Left lung (tissue), 10 donors: ENCODE measurements around the gene TCF7L2. TPM values are rescaled to one million over a fixed set of nuclear protein-coding genes. Genes with fewer than 3 reads are reported as not detected.

Source experiments
- ATAC-seq: fragments of 200-7000 bp; cut with Tn5 transposase; one replicate; pipeline ENCODE4 v1.9.1; 2020; ENCODE audit warnings: moderate library complexity
- DNase-seq, 4 donors: peaks; one replicate each; pipeline ENCODE4 v3.0.0-alpha.2; 2013 to 2020
- H3K27ac ChIP-seq, 2 donors: fragments of 200-600 bp; sonication (generic) in 1 of 2; one replicate each; pipeline versions ENCODE4 v1.5.0 to v1.8.0; 2020 to 2021
- H3K27me3 ChIP-seq, 2 donors: fragments of 200-600 bp; sonication (generic) in 1 of 2; one replicate each; pipeline versions ENCODE4 v1.5.0 to v1.8.0; 2020 to 2021
- H3K36me3 ChIP-seq, 2 donors: fragments of 200-600 bp; sonication (generic) in 1 of 2; one replicate each; pipeline versions ENCODE4 v1.5.0 to v1.8.0; 2020 to 2021
- H3K4me1 ChIP-seq, 2 donors: fragments of 200-600 bp; one replicate each; pipeline ENCODE4 v1.8.0; 2021
- H3K4me3 ChIP-seq, 2 donors: fragments of 200-600 bp; sonication (generic) in 1 of 2; one replicate each; pipeline versions ENCODE4 v1.5.0 to v1.8.0; 2020 to 2021; ENCODE audit warnings: mild to moderate bottlenecking in 1 of 2
- H3K9me3 ChIP-seq, 2 donors: fragments of 200-600 bp; sonication (generic) in 1 of 2; one replicate each; pipeline versions ENCODE4 v1.5.0 to v1.8.0; 2020 to 2021
- CTCF ChIP-seq, 2 donors: fragments of 200-600 bp; sonication (generic) in 1 of 2; IDR thresholded peaks; one replicate each; pipeline versions ENCODE4 v1.5.0 to v1.8.0; 2021; ENCODE audit warnings: antibody characterized with exemption in 2 of 2
- intact Hi-C, 2 donors: fragments of 100-400 bp; cut with DNase I; formaldehyde crosslinking; loops; one replicate each; pipeline versions ENCODE4 v1.11.2 to v1.14.2; 2022
- polyA plus RNA-seq, 6 donors: library from polyadenylated mRNA; unstranded; fragments of 120-200 nt; gene quantifications; one replicate each; pipeline ENCODE4 v1.2.1, GENCODE V29; 2013; ENCODE audit not compliant: insufficient read length in 6 of 6
- total RNA-seq, 2 donors: library from RNA; stranded (reverse); fragmentation: NEBNext Ultra II Directional; extraction: Animal tissue kit (Norgen Biotek cat#: 25700); gene quantifications; one replicate each; pipeline ENCODE4 v1.2.1, GENCODE V29; 2021
- donor health status: DM: no; HTN: yes; CAD: no.
- donor health status: DM: no; HTN: no; CAD: no.

The TCF7L2 gene
- total and polyA plus RNA-seq, 8 donors, result 25.1 to 54.9 (median 53.0) TPM

DNA sequence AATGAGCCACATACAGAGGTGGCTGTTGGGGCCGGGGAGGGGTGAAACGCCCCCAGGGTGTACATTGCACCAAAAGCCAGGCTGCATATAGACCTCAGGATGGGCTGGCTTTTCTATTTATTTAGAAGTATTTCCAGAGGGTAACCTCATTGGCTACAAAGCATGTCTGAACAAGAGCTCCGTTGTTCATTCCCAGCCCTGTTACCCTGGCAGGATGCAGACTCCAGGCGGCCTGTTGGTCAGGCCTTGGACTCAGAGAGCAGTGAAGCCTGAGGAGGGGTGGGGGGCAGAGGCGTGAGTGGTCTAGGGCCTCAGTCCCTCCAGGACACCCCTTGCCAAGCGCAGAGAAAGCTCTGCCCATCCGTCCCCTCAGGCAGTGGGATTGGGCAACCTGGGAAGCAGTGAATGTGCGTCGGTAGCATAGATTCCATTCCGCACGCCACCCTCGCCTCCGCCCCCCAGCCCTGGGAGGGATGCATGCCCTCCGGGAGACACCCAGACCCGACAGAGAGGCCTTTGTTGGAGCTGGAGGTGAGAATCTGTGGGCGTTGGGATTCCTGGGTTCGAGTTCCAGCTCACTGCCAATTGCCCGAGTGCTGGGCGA lies 41.9 kb downstream of the TCF7L2 start:
- no peaks in the 10 kb centered on the region for H3K9me3 ChIP-seq
- ATAC-seq (no peak), DNase-seq (no peak)
- peaks cover 0 to 15% of the 10 kb centered on the region in 2 donors for H3K4me1 ChIP-seq
- no peaks in the 10 kb centered on the region for H3K27me3 ChIP-seq
- H3K36me3 ChIP-seq, result no peaks in the 10 kb centered on the region
- intact Hi-C loops, result no loop called here
- no peak overlapping the region for H3K4me3 ChIP-seq
- H3K27ac ChIP-seq, result no peak overlapping the region
- TF ChIP-seq CTCF (IDR thresholded peaks at IDR 0.05), result no peak

DNA sequence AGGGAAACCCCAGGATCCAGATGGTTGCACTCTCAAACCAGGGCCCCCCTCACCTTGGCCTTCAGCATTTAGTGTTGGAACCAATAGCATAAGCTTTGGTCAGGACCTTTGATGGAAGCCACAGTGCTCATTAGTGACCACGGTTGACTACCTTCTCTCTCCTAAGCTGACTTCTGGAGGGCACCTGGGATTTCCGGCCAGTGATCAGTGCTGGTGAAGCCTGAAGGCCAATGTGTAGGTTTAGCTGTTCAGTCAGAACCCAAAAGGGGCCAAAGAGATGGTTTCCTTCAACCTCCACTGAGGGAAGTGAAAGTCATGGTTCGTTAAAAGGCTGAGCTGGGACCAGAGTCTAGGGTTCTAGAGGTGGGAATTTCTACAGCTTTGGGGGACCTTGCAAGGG lies 46.4 kb downstream of the TCF7L2 start:
- Histone ChIP-seq H3K4me1 (peaks cover 0 to 3% of the 10 kb centered on the region in 2 donors), H3K27ac (no peak overlapping the region), H3K36me3 (no peaks in the 10 kb centered on the region), H3K4me3 (no peak overlapping the region), H3K27me3 (no peaks in the 10 kb centered on the region), H3K9me3 (no peaks in the 10 kb centered on the region)
- TF ChIP-seq CTCF (IDR thresholded peaks at IDR 0.05), result no peak
- ATAC-seq (no peak), DNase-seq (no peak)
- intact Hi-C loops, result no loop called here

- Histone ChIP-seq H3K27ac (no peak overlapping the region), H3K4me1 (peaks cover 0 to 3% of the 10 kb centered on the region in 2 donors), H3K36me3 (no peaks in the 10 kb centered on the region), H3K4me3 (no peak overlapping the region), H3K27me3 (no peaks in the 10 kb centered on the region), H3K9me3 (no peaks in the 10 kb centered on the region)
- intact Hi-C loops, result no loop called here
- TF ChIP-seq CTCF (IDR thresholded peaks at IDR 0.05), result no peak
- DNase-seq, result no peak
- ATAC-seq, result no peak
Observed at GRCh38 chr10:112999102-112999501, 49.1 kb downstream of the TCF7L2 start.

DNA sequence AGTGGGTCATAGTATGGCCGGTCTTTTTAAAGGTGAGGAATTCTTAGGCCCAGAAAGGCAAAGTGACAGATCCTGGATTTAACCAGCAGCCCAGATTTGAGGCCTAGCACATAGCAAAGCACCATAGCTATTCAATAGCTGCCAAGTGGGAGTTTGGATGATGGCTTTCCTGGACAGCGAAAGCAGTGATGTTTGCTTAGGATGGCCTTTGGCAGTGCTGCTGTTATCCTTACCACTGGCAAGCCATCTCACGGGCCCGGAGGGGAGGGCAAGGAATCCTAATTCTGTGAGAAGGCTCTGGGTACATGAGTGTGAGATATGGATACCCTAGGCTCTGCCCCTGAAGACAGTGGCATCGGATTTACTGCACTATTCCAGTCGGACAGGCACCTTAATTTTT lies 50.4 kb downstream of the TCF7L2 start:
- Histone ChIP-seq H3K36me3 (no peaks in the 10 kb centered on the region), H3K9me3 (no peaks in the 10 kb centered on the region), H3K27me3 (no peaks in the 10 kb centered on the region), H3K4me3 (no peak overlapping the region), H3K4me1 (peaks cover 0 to 10% of the 10 kb centered on the region in 2 donors), H3K27ac (no peak overlapping the region)
- no peak for TF ChIP-seq CTCF (IDR thresholded peaks at IDR 0.05)
- intact Hi-C loops, result no loop called here
- DNase-seq, result no peak
- ATAC-seq, result no peak

DNA sequence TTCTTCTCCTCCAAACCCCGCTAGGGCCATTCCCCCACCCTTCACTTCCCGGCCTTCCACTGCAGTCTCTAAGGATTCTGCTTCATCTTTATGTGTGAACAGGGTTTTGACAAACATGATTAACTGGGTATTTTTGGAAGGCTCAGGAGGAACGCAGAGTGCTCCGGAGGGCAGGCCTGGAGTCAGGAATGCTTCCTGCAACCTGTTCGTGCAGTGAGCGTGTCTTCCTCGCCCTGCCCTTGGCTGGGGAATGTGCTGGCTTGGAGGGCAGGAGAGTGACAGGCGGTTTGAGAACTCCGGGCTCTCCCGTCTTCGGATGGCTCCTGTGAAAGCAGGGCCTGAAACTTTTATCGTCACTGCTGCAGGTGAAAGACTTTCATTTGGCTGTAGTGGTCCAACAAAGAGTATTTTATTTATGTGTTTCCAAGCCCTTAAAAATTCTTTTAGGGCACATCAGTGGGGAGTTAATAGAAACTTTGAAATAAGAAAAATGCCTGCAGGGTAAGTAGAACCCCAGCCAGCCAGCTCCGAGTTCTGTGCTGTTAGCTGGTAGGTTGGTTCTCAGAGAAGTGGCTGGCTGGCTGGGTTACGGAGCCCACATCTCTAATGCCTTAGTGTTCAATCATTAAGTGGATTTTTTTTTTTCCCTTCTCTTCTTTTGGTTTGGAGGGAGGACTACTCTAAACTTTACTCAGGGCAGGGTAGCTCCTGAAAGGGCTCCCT lies 51.0 kb downstream of the TCF7L2 start:
- H3K27ac ChIP-seq, result no peak overlapping the region
- H3K9me3 ChIP-seq, result no peaks in the 10 kb centered on the region
- intact Hi-C loops, result no loop called here
- TF ChIP-seq CTCF (IDR thresholded peaks at IDR 0.05), result no peak
- ATAC-seq (peak; percentile 92), DNase-seq (no peak)
- H3K4me3 ChIP-seq, result no peak overlapping the region
- H3K36me3 ChIP-seq, result no peaks in the 10 kb centered on the region
- H3K27me3 ChIP-seq, result no peaks in the 10 kb centered on the region
- H3K4me1 ChIP-seq, result peaks cover 0 to 16% of the 10 kb centered on the region in 2 donors
